HepG2 (cell line): Measurements from ENCODE around the gene VGF. TPM values are rescaled to one million over a fixed set of nuclear protein-coding genes. Genes with fewer than 3 reads are reported as not detected.
A peak's percentile ranks its signal among the peaks of the same experiment; 100 is the strongest.

Source experiments
- ATAC-seq: fragments of 200-7000 bp; cut with Tn5 transposase; 3 replicates; pipeline ENCODE4 v1.9.1; 2020; ENCODE audit warnings: mild to moderate bottlenecking, moderate library complexity
- BruUV-seq: library from RNA; stranded (reverse); fragments of 400-500 nt; replicated peaks from 2 replicates; lab custom pipeline; 2021; lab: Mats Ljungman, UMichigan
- CTCF ChIA-PET: fragments of 300-600 bp; formaldehyde crosslinking; extraction: SDS; loops from one replicate; lab custom pipeline; 2021; ENCODE audit warnings: low total read pairs, inconsistent platforms, low intra/inter-chr PET ratio; lab: Yijun Ruan, JAX
- POLR2A ChIA-PET: fragments of 350-600 bp; sonication (Branson Sonifier 250); formaldehyde crosslinking; loops from one replicate; lab custom pipeline; 2020; ENCODE audit warnings: antibody characterized with exemption, inconsistent platforms; lab: Yijun Ruan, JAX
- DNase-seq: peaks from one replicate; pipeline ENCODE4 v3.0.0-alpha.2; 2015; ENCODE audit warnings: low spot score
- FAIRE-seq: peaks from 3 replicates; lab custom pipeline; 2011; peaks lifted over from hg19 to GRCh38; lab: Jason Lieb, UNC
- H2AFZ ChIP-seq: one replicate; pipeline ENCODE4 v1.6.1; 2011; ENCODE audit warnings: low read length, inconsistent platforms
- H3K27ac ChIP-seq: fragments of 300-600 bp; 3 replicates; pipeline ENCODE4 v1.8.0; 2011; ENCODE audit warnings: mixed run types, mild to moderate bottlenecking, mixed read lengths, low read length, inconsistent platforms; ENCODE audit not compliant: insufficient read depth; ENCODE audit errors: extremely low read length
- H3K27me3 ChIP-seq, 2 experiments: fragments of 200-600 bp in 1 of 2; 2 replicates in 1 of 2; 3 replicates in 1 of 2; pipeline versions ENCODE4 v1.6.0 to v1.8.0; 2011; ENCODE audit warnings: low read length in 2 of 2, mild to moderate bottlenecking in 2 of 2, moderate library complexity in 2 of 2, inconsistent platforms in 1 of 2; ENCODE audit not compliant: insufficient read depth in 2 of 2, control insufficient read depth in 1 of 2
- H3K36me3 ChIP-seq, 2 experiments: fragments of 200-600 bp in 1 of 2; replicated peaks in 1 of 2; 2 replicates in 1 of 2; 3 replicates in 1 of 2; pipeline versions ENCODE4 v1.5.1 to v1.8.0; 2011; ENCODE audit warnings: low read length in 2 of 2, inconsistent platforms in 1 of 2; ENCODE audit not compliant: insufficient read depth in 2 of 2, control insufficient read depth in 1 of 2
- H3K4me1 ChIP-seq: 2 replicates; pipeline ENCODE4 v1.5.1; 2012; ENCODE audit warnings: low read length, inconsistent platforms; ENCODE audit not compliant: insufficient read depth
- H3K4me2 ChIP-seq: 2 replicates; pipeline ENCODE4 v1.6.0; 2011; ENCODE audit warnings: low read depth, low read length, inconsistent platforms
- H3K4me3 ChIP-seq, 3 experiments: fragments of 200-600 bp in 1 of 3; sonication (generic), shearing (Covaris generic) in 1 of 3; replicated peaks in 1 of 3; 2 replicates each; pipeline ENCODE4 v1.5.1; 2011 to 2016; ENCODE audit warnings: low read length in 3 of 3, inconsistent platforms in 2 of 3, low read depth in 2 of 3, mild to moderate bottlenecking in 2 of 3, control low read depth in 1 of 3, mixed read lengths in 1 of 3; ENCODE audit not compliant: insufficient read depth in 1 of 3
- H3K79me2 ChIP-seq: one replicate; pipeline ENCODE4 v1.6.1; 2011; ENCODE audit warnings: low read length, inconsistent platforms; ENCODE audit not compliant: insufficient read depth
- H3K9ac ChIP-seq: 2 replicates; pipeline ENCODE4 v1.6.0; 2011; ENCODE audit warnings: mild to moderate bottlenecking, low read depth, low read length, inconsistent platforms; ENCODE audit not compliant: insufficient read depth
- H3K9me3 ChIP-seq: 2 replicates; pipeline ENCODE4 v1.5.1; 2012; ENCODE audit warnings: mild to moderate bottlenecking, low read length
- H4K20me1 ChIP-seq: 2 replicates; pipeline ENCODE4 v1.6.0; 2011; ENCODE audit warnings: inconsistent platforms, mild to moderate bottlenecking, low read length, moderate library complexity; ENCODE audit not compliant: insufficient read depth
- ARNT ChIP-seq: fragments of 450-650 bp; IDR thresholded peaks from 2 replicates; pipeline ENCODE4 v1.6.1; 2017
- FOXO1 ChIP-seq: sonication (generic); formaldehyde crosslinking; IDR thresholded peaks from 2 replicates; pipeline ENCODE4 v1.4.0; 2020; ENCODE audit warnings: missing genetic modification reagents
- IKZF1 ChIP-seq: fragments of 450-650 bp; IDR thresholded peaks from 2 replicates; pipeline ENCODE4 v1.7.1; 2016
- MBNL3 ChIP-seq: fragments of 250-450 bp; sonication (Bioruptor Pico); conservative IDR thresholded peaks from 2 replicates; pipeline ENCODE4 v1.8.0; 2022; ENCODE audit warnings: mild to moderate bottlenecking, inconsistent platforms
- POLR2A ChIP-seq, 2 experiments: IDR thresholded peaks; 2 replicates each; pipeline ENCODE4 v1.6.1; 2011; ENCODE audit warnings: low read depth in 2 of 2, low read length in 2 of 2, mild to moderate bottlenecking in 1 of 2, moderate library complexity in 1 of 2; ENCODE audit not compliant: insufficient read depth in 1 of 2
- RCOR2 ChIP-seq: IDR thresholded peaks from 2 replicates; pipeline ENCODE4 v1.6.1; 2016; ENCODE audit warnings: missing biosample characterization, missing genetic modification reagents
- ZBED4 ChIP-seq: sonication (generic); formaldehyde crosslinking; IDR thresholded peaks from 2 replicates; pipeline ENCODE4 v1.4.0; 2020; ENCODE audit warnings: missing genetic modification reagents, borderline replicate concordance
- ZNF44 ChIP-seq: sonication (generic); formaldehyde crosslinking; IDR thresholded peaks from 2 replicates; pipeline ENCODE4 v1.5.1; 2020; ENCODE audit warnings: mild to moderate bottlenecking, missing genetic modification reagents
- ZNF441 ChIP-seq: sonication (generic); formaldehyde crosslinking; IDR thresholded peaks from 2 replicates; pipeline ENCODE4 v1.7.0; 2021; ENCODE audit warnings: missing genetic modification reagents, borderline replicate concordance
- ZNF660 ChIP-seq: sonication (generic); formaldehyde crosslinking; IDR thresholded peaks from 2 replicates; pipeline ENCODE4 v1.5.1; 2020; ENCODE audit warnings: mild to moderate bottlenecking, low read depth, missing genetic modification reagents, borderline replicate concordance
- ZNF761 ChIP-seq: sonication (generic); formaldehyde crosslinking; conservative IDR thresholded peaks from 2 replicates; pipeline ENCODE4 v1.4.0; 2020; ENCODE audit warnings: mild to moderate bottlenecking, missing genetic modification reagents
- WGBS: methylation state at CpG from one replicate; pipeline ENCODE4 v1.1.6; 2017; ENCODE audit warnings: low lambda C conversion rate; 5-methylcytosine and 5-hydroxymethylcytosine counted together
- in situ Hi-C: cut with HindIII; loops from 2 replicates; pipeline ENCODE4 v1.10.0; 2017; ENCODE audit warnings: low pct_unique_long_range_greater_than_20kb; ENCODE audit not compliant: extremely low pct_ligation_motif_present
- intact Hi-C: fragments of 100-400 bp; cut with micrococcal nuclease; formaldehyde crosslinking; loops from one replicate; pipeline ENCODE4 v1.10.0; 2022; ENCODE audit not compliant: unreplicated experiment
- polyA plus RNA-seq, 8 experiments: library from polyadenylated mRNA; depleted of rRNA in 3 of 8; stranded (reverse) in 7 of 8; unstranded in 1 of 8; fragments of >200 nt; fragmentation: Illumina TruSeq in 4 of 8; extraction: Trizol in 4 of 8; gene quantifications; 2 replicates each; pipeline versions ENCODE4 v1.2.1 to v1.2.3, GENCODE V29; 2011 to 2016; ENCODE audit warnings: low read depth in 4 of 8, missing spikeins in 1 of 8, mixed read lengths in 1 of 8; ENCODE audit not compliant: insufficient read depth in 1 of 8
- total RNA-seq, 5 experiments: library from RNA; depleted of rRNA; stranded (reverse); fragments of >200 nt; fragmentation: Illumina TruSeq; extraction: Trizol; gene quantifications; 2 replicates each; pipeline ENCODE4 v1.2.3, GENCODE V29; 2016; ENCODE audit warnings: low read depth in 1 of 5

Gene VGF
- total and polyA plus RNA-seq, 2 of the 13 experiments (the other 11 are each of a cell fraction or from before 2014, with no cell fraction given): 0.12 to 0.46 TPM

- POLR2A ChIA-PET: interaction anchor here (0.6 to 3.9 kb wide), 23 partner anchors 9 to 699 kb away, joined by 3 to 56 read pairs (median 5); partner anchors contain the start of genes AP1S1, CLDN15, PLOD3 and SRRT
- FAIRE-seq (peak; percentile 91), DNase-seq (peak; percentile 98), ATAC-seq (peak; percentile 77)
- CTCF ChIA-PET: interaction anchor here (1.9 kb wide), 1 partner anchor 11 kb away, joined by 9 read pairs; no protein-coding TSS in a partner anchor
- Histone ChIP-seq H3K36me3 (peaks cover 7 to 26% of the 10 kb centered on the region in 2 experiments; a peak in 4 of 5 replicates), H3K27ac (peak within 1 kb of the TSS; percentile 99), H3K27me3 (no peaks in the 10 kb centered on the region; a peak in 1 of 5 replicates), H4K20me1 (peaks cover 37% of the 10 kb centered on the region; the same call in 1 of the 2 replicates), H3K9me3 (no peaks in the 10 kb centered on the region), H3K9ac (peak within 1 kb of the TSS; percentile 77), H3K4me3 (peak within 1 kb of the TSS; percentile 74 to 82 (median 76)), H3K4me1 (peaks cover 88% of the 10 kb centered on the region), H3K4me2 (peak within 1 kb of the TSS; percentile 88), H2AFZ (no peak within 1 kb of the TSS), H3K79me2 (peaks cover 12% of the 10 kb centered on the region)
- BruUV-seq: no TSS peak
- in situ Hi-C loops: no loop called here
- intact Hi-C loops: loop anchor here (2.0 kb wide), 1 partner anchor 26 kb away; no protein-coding TSS in a partner anchor
- under 1% methylated on average over 12 of the region's 22 CpGs for WGBS
- TF ChIP-seq MBNL3 (CRISPR knock-in tag) (no peak), POLR2A (IDR thresholded peaks at IDR 0.05; ENCODE audit: insufficient read depth in 1 of 2, low read depth in 2 of 2, low read length in 2 of 2) (peak; percentile 99), ZNF441 (CRISPR knock-in tag) (0 out of 2 replicates have a peak, but pooled peaks have one; percentile 4), ARNT (no peak), ZBED4 (CRISPR knock-in tag) (peak; percentile 27; the same call in 1 of the 2 replicates), ZNF761 (CRISPR knock-in tag) (no peak; the same call in 1 of the 2 replicates), ZNF44 (CRISPR knock-in tag) (no peak), ZNF660 (CRISPR knock-in tag) (no peak), IKZF1 (no peak), RCOR2 (CRISPR knock-in tag) (0 out of 2 replicates have a peak, but pooled peaks have one; percentile 13), FOXO1 (CRISPR knock-in tag) (peak; percentile 80; the same call in 1 of the 2 replicates)
These were observed 38.5 kb downstream of the VGF start, which contains the start of gene SERPINE1 for GRCh38 chr7:101126651-101127459. Gene SERPINE1 (plus strand): TSS chr7:101127104. CDS start chr7:101128394, 1,290 bp downstream.
